HEK293 (cell line): Measurements from ENCODE around the gene RAE1.

Source experiments
- BCL11A ChIP-seq: fragments of 450-650 bp; formaldehyde crosslinking; IDR thresholded peaks from 2 replicates; pipeline ENCODE4 v1.5.1; 2016; ENCODE audit warnings: low read depth, missing biosample characterization, missing genetic modification characterization
- BCL11B ChIP-seq: fragments of 450-650 bp; formaldehyde crosslinking; IDR thresholded peaks from 2 replicates; pipeline ENCODE4 v1.5.1; 2016; ENCODE audit warnings: low read depth, missing biosample characterization, missing genetic modification characterization
- CTCF ChIP-seq: fragments of 450-650 bp; formaldehyde crosslinking; IDR thresholded peaks from 2 replicates; pipeline ENCODE4 v1.5.1; 2016; ENCODE audit warnings: missing biosample characterization, missing genetic modification characterization
- MZF1 ChIP-seq: fragments of 450-650 bp; formaldehyde crosslinking; IDR thresholded peaks from 2 replicates; pipeline ENCODE4 v1.5.1; 2017; ENCODE audit warnings: missing biosample characterization, missing genetic modification characterization, borderline replicate concordance
- OSR2 ChIP-seq: fragments of 450-650 bp; formaldehyde crosslinking; IDR thresholded peaks from 2 replicates; pipeline ENCODE4 v1.5.1; 2016; ENCODE audit warnings: missing biosample characterization, missing genetic modification characterization
- OVOL3 ChIP-seq: fragments of 450-650 bp; formaldehyde crosslinking; IDR thresholded peaks from 2 replicates; pipeline ENCODE4 v1.5.1; 2016; ENCODE audit warnings: missing biosample characterization, missing genetic modification characterization
- ZBTB48 ChIP-seq: fragments of 450-650 bp; formaldehyde crosslinking; IDR thresholded peaks from 2 replicates; pipeline ENCODE4 v1.5.1; 2016; ENCODE audit warnings: missing biosample characterization, missing genetic modification characterization
- ZNF174 ChIP-seq: fragments of 450-650 bp; formaldehyde crosslinking; IDR thresholded peaks from 2 replicates; pipeline ENCODE4 v1.5.0; 2017; ENCODE audit warnings: missing biosample characterization, mild to moderate bottlenecking, missing genetic modification characterization
- ZNF423 ChIP-seq: fragments of 450-650 bp; formaldehyde crosslinking; IDR thresholded peaks from 2 replicates; pipeline ENCODE4 v1.5.1; 2016; ENCODE audit warnings: missing biosample characterization, missing genetic modification characterization
- ZNF513 ChIP-seq: fragments of 450-650 bp; IDR thresholded peaks from 2 replicates; pipeline ENCODE4 v1.5.1; 2018; ENCODE audit warnings: missing biosample characterization, missing genetic modification characterization
- ZNF530 ChIP-seq: fragments of 450-650 bp; formaldehyde crosslinking; IDR thresholded peaks from 2 replicates; pipeline ENCODE4 v1.5.1; 2016; ENCODE audit warnings: low read depth, missing biosample characterization, missing genetic modification characterization
- ZNF561 ChIP-seq: fragments of 450-650 bp; IDR thresholded peaks from 2 replicates; pipeline ENCODE4 v1.5.1; 2018; ENCODE audit warnings: missing biosample characterization, missing genetic modification characterization, borderline replicate concordance
- ZNF664 ChIP-seq: fragments of 450-650 bp; formaldehyde crosslinking; IDR thresholded peaks from 2 replicates; pipeline ENCODE4 v1.5.1; 2016; ENCODE audit warnings: missing biosample characterization, missing genetic modification characterization
- ZSCAN5A ChIP-seq: fragments of 450-650 bp; formaldehyde crosslinking; IDR thresholded peaks from 2 replicates; pipeline ENCODE4 v1.5.1; 2016; ENCODE audit warnings: missing biosample characterization, missing genetic modification characterization

- TF ChIP-seq BCL11B (tag by site-specific recombination) (no peak), ZNF513 (tag by site-specific recombination) (no peak), ZNF174 (tag by site-specific recombination) (no peak), ZBTB48 (tag by site-specific recombination) (no peak), CTCF (tag by site-specific recombination) (no peak), ZNF561 (tag by site-specific recombination) (no peak), OSR2 (no peak), ZNF664 (tag by site-specific recombination) (no peak), BCL11A (tag by site-specific recombination) (no peak), MZF1 (tag by site-specific recombination) (no peak), ZNF423 (no peak), OVOL3 (tag by site-specific recombination) (no peak), ZSCAN5A (no peak), ZNF530 (tag by site-specific recombination) (no peak)
These were observed 1.2 kb downstream of the RAE1 start for GRCh38 chr20:57352305-57352704.
